GM12801 (cell line): ENCODE results near the gene MYADML2.

Experiments
- CTCF ChIP-seq: IDR thresholded peaks from one replicate; pipeline ENCODE4 v1.5.1; 2011; ENCODE audit warnings: control low read depth; ENCODE audit not compliant: insufficient read length; ENCODE audit errors: extremely low read depth

Gene MYADML2

DNA sequence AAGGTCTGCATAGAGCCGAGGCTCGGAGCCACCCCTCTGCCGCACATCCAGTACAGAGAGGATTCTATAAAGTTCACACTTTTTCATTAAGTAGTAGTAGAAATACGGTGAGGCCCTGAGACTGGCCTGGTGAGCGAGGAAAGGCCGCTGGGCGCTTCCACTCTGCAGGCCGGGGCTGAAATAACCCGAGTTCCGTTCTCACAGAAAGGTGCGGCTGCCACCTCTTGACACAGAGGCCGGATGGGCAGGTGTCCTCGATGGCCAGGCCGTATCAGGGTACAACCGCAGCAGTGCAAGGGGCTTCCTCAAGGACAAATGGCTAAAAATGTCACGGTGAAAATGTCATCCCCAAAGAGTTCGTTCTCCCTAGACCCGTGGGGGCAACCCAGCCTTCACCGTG lies 35.1 kb downstream of the MYADML2 start:
- no peak for TF ChIP-seq CTCF

GRCh38 chr17:81911277-81911961 lies 35.6 kb downstream of the MYADML2 start, which contains the start of gene PCYT2:
Gene PCYT2 (minus strand): TSS chr17:81911399. CDS start chr17:81911355, 44 bp downstream.
- TF ChIP-seq CTCF: no peak

DNA sequence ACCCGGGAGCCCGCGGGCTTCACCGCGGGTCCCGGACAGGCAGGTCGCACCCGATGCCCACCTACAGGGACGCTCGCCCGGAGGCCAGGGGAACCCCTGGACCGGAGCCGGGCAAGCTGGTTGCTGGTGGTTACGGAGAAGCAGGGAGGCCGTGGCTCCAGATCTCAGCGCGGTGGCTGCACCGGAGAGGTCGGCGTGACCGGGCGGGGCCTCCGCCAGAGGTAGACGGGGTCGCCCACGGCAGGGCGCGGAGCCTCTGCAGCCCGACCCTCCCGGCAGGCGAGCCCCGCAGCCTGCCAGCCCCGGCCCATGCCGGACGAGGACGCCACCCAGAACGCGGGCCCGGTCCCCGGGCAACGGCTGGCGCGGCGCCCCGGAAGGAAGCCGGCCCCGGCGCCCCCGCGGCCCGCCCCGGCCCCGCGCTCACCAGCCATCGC lies 36.2 kb downstream of the MYADML2 start:
- no peak for TF ChIP-seq CTCF

GRCh38 chr17:81909966-81910839 lies 36.8 kb downstream of the MYADML2 start:
- no peak for TF ChIP-seq CTCF

DNA sequence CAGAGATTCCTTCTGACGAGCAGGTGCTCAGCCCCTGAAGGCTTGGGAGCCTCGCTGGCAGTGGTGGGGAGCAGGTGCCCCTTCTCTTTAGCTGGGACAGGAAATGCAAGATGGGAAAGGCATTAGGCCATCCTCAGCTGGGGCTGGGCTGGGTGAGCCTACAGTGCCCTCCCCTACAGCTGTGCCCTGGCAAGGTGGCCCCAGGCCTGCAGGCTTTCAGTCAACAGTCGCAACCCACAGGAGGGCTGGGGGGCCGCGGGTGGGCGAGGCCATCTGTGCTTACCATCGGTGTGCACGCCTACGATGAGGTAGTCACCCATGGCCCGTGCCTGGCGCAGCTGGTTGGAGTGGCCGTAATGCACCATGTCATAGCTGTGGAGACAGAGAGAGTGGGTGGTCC lies 37.8 kb downstream of the MYADML2 start:
- TF ChIP-seq CTCF: no peak

DNA sequence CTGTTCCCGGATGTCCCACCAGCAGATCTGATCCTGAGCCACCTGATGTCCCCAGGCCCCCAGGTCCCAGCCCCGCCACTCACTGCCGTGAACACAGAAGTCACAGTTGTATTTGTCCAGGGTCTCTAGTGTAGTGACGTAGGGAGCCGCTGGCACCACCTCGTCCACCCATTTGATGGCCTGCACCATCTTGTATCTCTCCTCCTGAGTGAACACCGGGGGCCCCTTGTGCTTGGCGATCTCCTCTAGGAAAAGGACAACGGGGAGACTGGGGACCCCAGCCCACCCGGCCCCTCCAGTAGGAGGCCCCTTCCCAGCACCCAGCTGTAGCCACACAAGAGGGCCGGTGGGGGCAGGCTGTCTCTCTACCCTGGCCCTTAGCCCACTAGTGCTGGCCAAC lies 38.2 kb downstream of the MYADML2 start:
- no peak for TF ChIP-seq CTCF
